Stomach smooth muscle (tissue), 2 donors: ENCODE results near the gene PSEN1.

ENCODE experiments used
- H3K27ac ChIP-seq: one replicate; pipeline ENCODE4 v1.7.0; 2013; ENCODE audit warnings: mild to moderate bottlenecking, low read length, inconsistent platforms
- H3K27me3 ChIP-seq, 2 donors: one replicate each; pipeline ENCODE4 v1.7.0; 2013; ENCODE audit warnings: low read length in 2 of 2; ENCODE audit not compliant: insufficient read depth in 2 of 2, control insufficient read depth in 1 of 2
- H3K36me3 ChIP-seq, 2 donors: one replicate each; pipeline ENCODE4 v1.7.0; 2013; ENCODE audit warnings: low read length in 2 of 2; ENCODE audit not compliant: control insufficient read depth in 2 of 2, insufficient read depth in 2 of 2
- H3K4me1 ChIP-seq: one replicate; pipeline ENCODE4 v1.7.0; 2013; ENCODE audit warnings: low read length; ENCODE audit not compliant: control insufficient read depth, insufficient read depth
- H3K4me3 ChIP-seq, 2 donors: one replicate each; pipeline ENCODE4 v1.7.0; 2013; ENCODE audit warnings: low read length in 2 of 2
- H3K9ac ChIP-seq, 2 donors: one replicate each; pipeline ENCODE4 v1.7.0; 2013; ENCODE audit warnings: low read length in 2 of 2, mild to moderate bottlenecking in 1 of 2
- H3K9me3 ChIP-seq, 2 donors: one replicate each; pipeline ENCODE4 v1.7.0; 2013; ENCODE audit warnings: low read length in 2 of 2; ENCODE audit not compliant: control insufficient read depth in 2 of 2
- donor health status: healthy.
- donor health status: Pancreatic carcinoma.

The PSEN1 gene

DNA sequence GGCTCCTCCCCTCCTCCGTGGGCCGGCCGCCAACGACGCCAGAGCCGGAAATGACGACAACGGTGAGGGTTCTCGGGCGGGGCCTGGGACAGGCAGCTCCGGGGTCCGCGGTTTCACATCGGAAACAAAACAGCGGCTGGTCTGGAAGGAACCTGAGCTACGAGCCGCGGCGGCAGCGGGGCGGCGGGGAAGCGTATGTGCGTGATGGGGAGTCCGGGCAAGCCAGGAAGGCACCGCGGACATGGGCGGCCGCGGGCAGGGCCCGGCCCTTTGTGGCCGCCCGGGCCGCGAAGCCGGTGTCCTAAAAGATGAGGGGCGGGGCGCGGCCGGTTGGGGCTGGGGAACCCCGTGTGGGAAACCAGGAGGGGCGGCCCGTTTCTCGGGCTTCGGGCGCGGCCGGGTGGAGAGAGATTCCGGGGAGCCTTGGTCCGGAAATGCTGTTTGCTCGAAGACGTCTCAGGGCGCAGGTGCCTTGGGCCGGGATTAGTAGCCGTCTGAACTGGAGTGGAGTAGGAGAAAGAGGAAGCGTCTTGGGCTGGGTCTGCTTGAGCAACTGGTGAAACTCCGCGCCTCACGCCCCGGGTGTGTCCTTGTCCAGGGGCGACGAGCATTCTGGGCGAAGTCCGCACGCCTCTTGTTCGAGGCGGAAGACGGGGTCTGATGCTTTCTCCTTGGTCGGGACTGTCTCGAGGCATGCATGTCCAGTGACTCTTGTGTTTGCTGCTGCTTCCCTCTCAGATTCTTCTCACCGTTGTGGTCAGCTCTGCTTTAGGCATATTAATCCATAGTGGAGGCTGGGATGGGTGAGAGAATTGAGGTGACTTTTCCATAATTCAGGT, at the start of gene PSEN1:
Gene PSEN1, plus strand, starts transcription at position 121 of the 839 bp plus-strand sequence. CDS start 11,513 bp downstream, outside the sequence.
- no peaks in the 10 kb centered on the region for H3K27me3 ChIP-seq
- H3K27ac ChIP-seq: peak within 1 kb of the TSS; percentile 90
- H3K36me3 ChIP-seq: no peaks in the 10 kb centered on the region
- no peaks in the 10 kb centered on the region for H3K9me3 ChIP-seq
- peaks cover 16% of the 10 kb centered on the region for H3K4me1 ChIP-seq
- H3K9ac ChIP-seq: peak within 1 kb of the TSS; percentile 89 to 94
- H3K4me3 ChIP-seq: peak within 1 kb of the TSS; percentile 97

DNA sequence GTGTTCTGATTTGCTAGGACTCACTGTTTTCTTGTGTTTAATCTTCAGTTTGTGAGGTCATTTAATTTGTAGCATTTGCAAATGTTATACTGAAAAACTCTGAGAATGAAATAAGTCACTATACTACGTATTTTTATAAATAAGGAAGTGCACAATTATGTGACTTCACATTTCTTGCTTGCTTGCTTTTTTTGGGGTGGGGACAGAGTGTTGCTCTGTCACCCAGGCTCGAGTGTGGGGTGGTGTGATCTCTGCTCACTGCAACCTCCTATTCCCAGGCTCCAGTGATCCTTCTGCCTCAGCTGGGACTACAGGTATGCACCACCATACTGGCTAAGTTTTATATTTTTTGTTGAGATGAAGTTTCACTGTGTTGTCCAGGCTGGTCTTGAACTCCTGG, 45.3 kb upstream of the PSEN1 start:
- no peak overlapping the region for H3K27ac ChIP-seq

DNA sequence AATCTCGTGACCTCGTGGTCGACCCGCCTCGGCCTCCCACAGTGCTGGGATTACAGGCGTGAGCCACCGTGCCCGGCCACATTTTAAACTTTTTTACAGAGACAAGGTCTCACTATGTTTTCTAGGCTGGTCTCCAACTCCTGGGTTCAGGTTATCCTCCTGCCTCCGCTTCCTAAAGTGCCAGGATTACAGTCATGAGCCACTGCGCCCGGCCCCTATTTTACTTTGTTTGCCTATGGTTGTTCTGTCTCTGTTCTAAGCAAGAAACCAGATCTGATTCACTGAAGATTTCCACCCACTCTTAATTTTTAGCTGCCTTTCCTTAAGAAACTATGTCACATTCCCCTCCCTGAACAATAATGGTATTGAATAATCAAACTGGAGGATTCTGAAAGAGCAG, 38.9 kb upstream of the PSEN1 start:
- Histone ChIP-seq H3K4me1 (no peaks in the 10 kb centered on the region), H3K9me3 (no peaks in the 10 kb centered on the region), H3K9ac (no peak overlapping the region), H3K4me3 (no peak overlapping the region), H3K27me3 (no peaks in the 10 kb centered on the region), H3K36me3 (peaks cover 17 to 38% of the 10 kb centered on the region in 2 donors), H3K27ac (no peak overlapping the region)

More for the DNA sequence above, 45.3 kb upstream of the PSEN1 start:
- Histone ChIP-seq H3K9ac (no peak overlapping the region), H3K4me3 (no peak overlapping the region), H3K36me3 (peaks cover 25 to 33% of the 10 kb centered on the region in 2 donors), H3K9me3 (no peaks in the 10 kb centered on the region), H3K4me1 (no peaks in the 10 kb centered on the region), H3K27me3 (no peaks in the 10 kb centered on the region)

DNA sequence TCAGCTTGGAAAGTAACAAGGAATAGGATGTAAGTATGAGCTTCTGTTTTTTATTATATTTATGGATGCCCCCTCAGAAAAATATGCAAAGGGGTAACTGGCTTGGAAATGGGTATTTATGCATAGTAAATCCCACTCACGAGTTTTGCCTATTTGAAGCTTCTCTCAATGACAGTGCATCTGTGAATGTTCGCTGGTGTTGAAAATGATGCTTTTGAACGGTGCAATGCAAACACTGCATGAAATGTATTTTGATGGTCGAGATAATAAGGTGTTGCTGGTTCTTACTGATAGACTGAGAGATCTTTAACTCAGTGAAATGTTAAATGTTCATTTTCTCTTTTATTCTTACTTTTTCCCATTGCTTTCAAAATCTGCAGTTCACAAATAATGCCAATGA, 36.0 kb upstream of the PSEN1 start:
- H3K27me3 ChIP-seq: no peaks in the 10 kb centered on the region
- no peaks in the 10 kb centered on the region for H3K4me1 ChIP-seq
- no peaks in the 10 kb centered on the region for H3K9me3 ChIP-seq
- H3K4me3 ChIP-seq: no peak overlapping the region
- H3K9ac ChIP-seq: no peak overlapping the region
- peaks cover 29 to 53% of the 10 kb centered on the region in 2 donors for H3K36me3 ChIP-seq
- H3K27ac ChIP-seq: no peak overlapping the region

DNA sequence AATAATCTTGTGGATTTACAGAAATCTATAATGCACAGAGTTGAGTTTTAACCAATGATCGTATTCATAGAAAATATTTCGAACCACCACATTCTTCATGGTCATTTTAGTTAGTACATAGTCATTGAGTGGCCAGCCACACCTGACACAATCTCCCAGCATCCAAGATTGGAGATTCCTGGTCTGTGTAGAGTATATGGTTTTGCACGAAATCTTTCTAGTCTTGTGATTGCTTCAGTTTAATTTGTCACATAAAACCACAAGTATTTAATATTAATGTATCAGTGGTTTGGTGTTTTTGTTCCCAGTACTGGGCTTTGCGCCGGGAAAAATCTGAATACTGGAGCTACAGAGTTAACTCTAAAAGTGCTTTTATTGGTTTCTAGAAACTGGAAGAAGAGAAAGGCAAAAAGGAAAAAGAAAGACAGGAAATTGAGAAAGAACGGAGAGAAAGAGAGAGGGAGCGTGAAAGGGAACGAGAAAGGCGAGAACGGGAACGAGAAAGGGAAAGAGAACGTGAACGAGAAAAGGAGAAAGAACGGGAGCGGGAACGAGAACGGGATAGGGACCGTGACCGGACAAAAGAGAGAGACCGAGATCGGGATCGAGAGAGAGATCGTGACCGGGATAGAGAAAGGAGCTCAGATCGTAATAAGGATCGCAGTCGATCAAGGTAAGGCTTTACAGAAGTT, 33.4 kb upstream of the PSEN1 start:
- no peak overlapping the region for H3K27ac ChIP-seq
- no peaks in the 10 kb centered on the region for H3K4me1 ChIP-seq
- no peak overlapping the region for H3K4me3 ChIP-seq
- H3K9ac ChIP-seq: no peak overlapping the region
- H3K36me3 ChIP-seq: peaks cover 25 to 52% of the 10 kb centered on the region in 2 donors
- H3K9me3 ChIP-seq: no peaks in the 10 kb centered on the region
- H3K27me3 ChIP-seq: no peaks in the 10 kb centered on the region

- no peak overlapping the region for H3K9ac ChIP-seq
- peaks cover 32 to 54% of the 10 kb centered on the region in 2 donors for H3K36me3 ChIP-seq
- H3K4me1 ChIP-seq: no peaks in the 10 kb centered on the region
- H3K27ac ChIP-seq: no peak overlapping the region
- H3K4me3 ChIP-seq: no peak overlapping the region
- no peaks in the 10 kb centered on the region for H3K9me3 ChIP-seq
- no peaks in the 10 kb centered on the region for H3K27me3 ChIP-seq
Observed at GRCh38 chr14:73105050-73105449, 31.3 kb upstream of the PSEN1 start.

DNA sequence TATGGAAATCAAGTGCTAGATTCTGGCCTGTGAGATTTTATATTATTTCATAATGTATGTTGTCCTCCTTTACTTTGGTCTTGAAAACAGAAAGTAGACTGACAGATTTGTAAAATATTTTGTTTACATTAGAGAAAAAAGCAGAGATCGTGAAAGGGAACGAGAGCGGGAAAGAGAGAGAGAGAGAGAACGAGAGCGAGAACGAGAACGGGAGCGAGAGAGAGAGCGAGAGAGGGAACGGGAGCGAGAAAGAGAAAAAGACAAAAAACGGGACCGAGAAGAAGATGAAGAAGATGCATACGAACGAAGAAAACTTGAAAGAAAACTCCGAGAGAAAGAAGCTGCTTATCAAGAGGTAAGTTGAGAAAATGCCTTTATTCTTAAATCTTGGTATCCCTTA, 30.6 kb upstream of the PSEN1 start:
- Histone ChIP-seq H3K9ac (no peak overlapping the region), H3K27ac (no peak overlapping the region), H3K9me3 (no peaks in the 10 kb centered on the region), H3K36me3 (peaks cover 30 to 54% of the 10 kb centered on the region in 2 donors), H3K4me1 (no peaks in the 10 kb centered on the region), H3K27me3 (no peaks in the 10 kb centered on the region), H3K4me3 (no peak overlapping the region)

DNA sequence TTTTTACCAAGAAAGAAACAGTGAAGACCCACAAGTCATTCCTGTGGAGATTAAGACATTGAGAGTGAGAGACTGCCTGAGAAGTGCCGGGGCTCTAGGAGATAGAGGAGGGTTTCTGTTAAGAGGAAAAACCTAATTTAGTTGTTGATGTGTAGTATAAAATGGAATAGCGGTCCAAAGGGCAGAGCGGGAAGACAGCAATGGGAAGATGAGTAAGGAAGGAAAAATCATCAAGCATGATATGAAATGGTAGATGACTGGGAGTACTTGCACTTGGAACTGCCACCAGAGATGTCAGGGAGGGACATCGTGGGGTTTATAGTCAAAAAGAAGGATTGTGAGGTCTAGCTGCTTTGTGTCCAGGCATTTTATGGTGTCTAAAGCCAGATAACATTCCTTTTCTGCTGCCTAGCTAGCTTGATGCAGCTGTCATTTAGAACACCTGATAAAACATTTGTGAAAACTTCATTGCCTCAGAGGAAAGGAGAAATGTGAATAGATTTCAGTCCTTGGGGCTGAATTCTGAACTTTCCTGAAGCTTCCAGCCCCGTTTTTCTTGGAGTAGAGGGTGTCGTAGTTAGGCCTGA, 20.1 kb upstream of the PSEN1 start:
- no peak overlapping the region for H3K27ac ChIP-seq
- H3K4me1 ChIP-seq: no peaks in the 10 kb centered on the region
- H3K9ac ChIP-seq: no peak overlapping the region
- no peaks in the 10 kb centered on the region for H3K9me3 ChIP-seq
- H3K27me3 ChIP-seq: no peaks in the 10 kb centered on the region
- H3K36me3 ChIP-seq: peaks cover 43 to 44% of the 10 kb centered on the region in 2 donors
- H3K4me3 ChIP-seq: no peak overlapping the region

DNA sequence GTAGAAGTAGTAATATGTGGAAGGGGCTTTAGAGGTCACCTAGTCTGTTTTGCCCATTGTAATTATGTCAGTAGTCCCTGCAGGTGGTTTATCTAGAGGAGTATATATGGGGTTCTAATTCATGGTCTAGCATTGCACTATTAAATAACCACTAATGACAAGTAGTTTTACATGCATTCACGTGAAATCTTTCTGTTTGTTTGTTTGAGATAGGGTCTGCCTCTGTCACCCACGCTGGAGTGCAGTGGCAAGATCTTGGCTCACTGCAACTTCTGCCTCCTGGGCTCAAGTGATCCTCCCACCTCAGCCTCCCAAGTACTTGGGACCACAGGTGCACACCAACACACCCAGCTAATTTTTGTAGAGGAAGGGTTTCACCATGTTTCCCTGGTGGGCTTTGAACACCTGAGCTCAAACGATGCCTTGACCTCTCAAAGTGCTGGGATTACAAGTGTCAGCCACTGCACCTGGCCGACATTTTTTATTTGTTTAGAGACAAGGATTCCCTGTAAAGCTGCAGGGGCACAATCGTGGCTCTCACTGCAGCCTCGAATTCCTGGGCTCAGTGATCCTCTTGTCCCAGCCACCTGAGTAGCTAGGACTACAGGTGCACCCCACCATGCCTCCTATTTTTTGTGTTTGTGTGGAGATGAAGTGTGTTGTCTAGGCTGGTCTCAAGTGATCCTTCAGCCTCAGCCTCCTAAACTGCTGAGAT, 12.0 kb upstream of the PSEN1 start:
- Histone ChIP-seq H3K4me1 (no peaks in the 10 kb centered on the region), H3K27me3 (no peaks in the 10 kb centered on the region), H3K4me3 (no peak overlapping the region), H3K9ac (no peak overlapping the region), H3K9me3 (no peaks in the 10 kb centered on the region), H3K27ac (no peak overlapping the region), H3K36me3 (peaks cover 11 to 18% of the 10 kb centered on the region in 2 donors)

GRCh38 chr14:73125169-73125588, 11.1 kb upstream of the PSEN1 start:
- no peak overlapping the region for H3K27ac ChIP-seq
- H3K4me3 ChIP-seq: no peak overlapping the region
- H3K9ac ChIP-seq: no peak overlapping the region
- no peaks in the 10 kb centered on the region for H3K9me3 ChIP-seq
- H3K27me3 ChIP-seq: no peaks in the 10 kb centered on the region
- H3K4me1 ChIP-seq: no peaks in the 10 kb centered on the region
- peaks cover 7 to 12% of the 10 kb centered on the region in 2 donors for H3K36me3 ChIP-seq
